H1 (cell line): ENCODE data around the gene MAGEA9. TPM values are rescaled to one million over a fixed set of nuclear protein-coding genes. Genes with fewer than 3 reads are reported as not detected.

Experiments
- CTCF ChIA-PET: fragments of 300-600 bp; sonication (Branson Sonifier 250); formaldehyde crosslinking; loops from one replicate; lab custom pipeline; 2021; ENCODE audit not compliant: partially characterized antibody; lab: Charles Lee
- POLR2A ChIA-PET: fragments of 300-600 bp; sonication (Branson Sonifier 250); formaldehyde crosslinking; loops from one replicate; lab custom pipeline; 2021; ENCODE audit warnings: inconsistent platforms; ENCODE audit not compliant: partially characterized antibody; lab: Charles Lee
- DNase-seq, 2 experiments: peaks; one replicate each; pipeline versions ENCODE4 v3.0.0 to v3.0.0-alpha.2; 2010 to 2022; ENCODE audit warnings: low spot score in 2 of 2, low read depth in 1 of 2, mixed read lengths in 1 of 2
- FAIRE-seq: peaks from 2 replicates; lab custom pipeline; 2011; peaks lifted over from hg19 to GRCh38; lab: Jason Lieb, UNC
- H2AFZ ChIP-seq: 2 replicates; pipeline ENCODE4 v1.8.1; 2012; ENCODE audit warnings: low read length, inconsistent platforms
- H2AK5ac ChIP-seq: 2 replicates; pipeline ENCODE4 v1.6.1; 2013; ENCODE audit warnings: low read depth, low read length
- H2BK120ac ChIP-seq: replicated peaks from 2 replicates; pipeline ENCODE3; 2013; ENCODE audit warnings: low read depth, low read length, inconsistent platforms
- H2BK12ac ChIP-seq: 2 replicates; pipeline ENCODE4 v1.6.1; 2013; ENCODE audit warnings: low read depth, low read length
- H2BK15ac ChIP-seq: 2 replicates; pipeline ENCODE4 v1.6.1; 2013; ENCODE audit warnings: low read length
- H2BK20ac ChIP-seq: 2 replicates; pipeline ENCODE4 v1.6.1; 2013; ENCODE audit warnings: low read length
- H2BK5ac ChIP-seq: 2 replicates; pipeline ENCODE4 v1.6.1; 2013; ENCODE audit warnings: low read depth, low read length
- H3K14ac ChIP-seq: 2 replicates; pipeline ENCODE4 v1.6.1; 2013; ENCODE audit warnings: inconsistent platforms; ENCODE audit not compliant: insufficient read length
- H3K18ac ChIP-seq: 2 replicates; pipeline ENCODE4 v1.6.1; 2013; ENCODE audit warnings: low read length; ENCODE audit errors: extremely low read depth
- H3K23ac ChIP-seq: 2 replicates; pipeline ENCODE4 v1.6.1; 2013; ENCODE audit warnings: inconsistent platforms; ENCODE audit not compliant: insufficient read length
- H3K23me2 ChIP-seq: 2 replicates; pipeline ENCODE4 v1.6.1; 2013; ENCODE audit warnings: low read depth, low read length
- H3K27ac ChIP-seq: 2 replicates; pipeline ENCODE4 v1.6.1; 2011; ENCODE audit warnings: low read depth, low read length, inconsistent platforms
- H3K27me3 ChIP-seq, 4 experiments: replicated peaks in 1 of 4; 1 replicate in 1 of 4; 2 replicates in 3 of 4; pipeline versions ENCODE4 v1.6.1 to v1.8.1; 2011 to 2013; ENCODE audit warnings: low read length in 3 of 4, mild to moderate bottlenecking in 3 of 4, inconsistent platforms in 2 of 4, mixed read lengths in 2 of 4, moderate library complexity in 1 of 4; ENCODE audit not compliant: control insufficient read depth in 3 of 4, insufficient read depth in 3 of 4; ENCODE audit errors: extremely low read depth in 1 of 4
- H3K36me3 ChIP-seq, 4 experiments: 2 replicates each; pipeline versions ENCODE4 v1.6.1 to v1.8.1; 2011 to 2013; ENCODE audit warnings: mild to moderate bottlenecking in 4 of 4, low read length in 3 of 4, moderate library complexity in 2 of 4, control low read depth in 1 of 4, inconsistent platforms in 1 of 4; ENCODE audit not compliant: insufficient read depth in 4 of 4, control insufficient read depth in 2 of 4
- H3K4ac ChIP-seq: replicated peaks from 2 replicates; pipeline ENCODE3; 2013; ENCODE audit warnings: low read length, low read depth, mixed read lengths, inconsistent platforms; ENCODE audit not compliant: insufficient read length
- H3K4me1 ChIP-seq, 4 experiments: replicated peaks in 1 of 4; 1 replicate in 1 of 4; 2 replicates in 3 of 4; pipeline versions ENCODE4 v1.6.1 to v1.8.1; 2011 to 2013; ENCODE audit warnings: low read length in 3 of 4, inconsistent platforms in 2 of 4, mixed read lengths in 1 of 4; ENCODE audit not compliant: insufficient read depth in 4 of 4, control insufficient read depth in 3 of 4
- H3K4me2 ChIP-seq, 2 experiments: 2 replicates each; pipeline versions ENCODE4 v1.6.1 to v1.8.1; 2011 to 2013; ENCODE audit warnings: low read depth in 2 of 2, low read length in 2 of 2, control low read depth in 1 of 2, inconsistent platforms in 1 of 2, mild to moderate bottlenecking in 1 of 2; ENCODE audit not compliant: insufficient read depth in 1 of 2
- H3K4me3 ChIP-seq, 4 experiments: fragments of 200-600, 300-600 bp in 1 of 4; sonication (generic), shearing (Covaris generic), sonication (Bioruptor Twin) in 1 of 4; 2 replicates each; pipeline versions ENCODE4 v1.5.1 to v1.8.1; 2011 to 2016; ENCODE audit warnings: low read length in 4 of 4, low read depth in 3 of 4, control low read depth in 2 of 4, inconsistent platforms in 2 of 4, mild to moderate bottlenecking in 2 of 4, mixed read lengths in 1 of 4, moderate library complexity in 1 of 4; ENCODE audit not compliant: insufficient read depth in 2 of 4; ENCODE audit errors: extremely low read depth in 1 of 4
- H3K56ac ChIP-seq: replicated peaks from 2 replicates; pipeline ENCODE3; 2013; ENCODE audit warnings: low read depth, mild to moderate bottlenecking, mixed read lengths, low read length, inconsistent platforms; ENCODE audit not compliant: insufficient read length
- H3K79me1 ChIP-seq: 2 replicates; pipeline ENCODE4 v1.6.1; 2013; ENCODE audit warnings: low read depth, low read length, control low read depth
- H3K79me2 ChIP-seq, 2 experiments: 2 replicates each; pipeline versions ENCODE4 v1.6.1 to v1.8.1; 2012 to 2013; ENCODE audit warnings: low read length in 2 of 2, mild to moderate bottlenecking in 2 of 2, inconsistent platforms in 1 of 2; ENCODE audit not compliant: insufficient read depth in 2 of 2, control insufficient read depth in 1 of 2
- H3K9ac ChIP-seq, 4 experiments: replicated peaks in 1 of 4; 1 replicate in 1 of 4; 2 replicates in 3 of 4; pipeline versions ENCODE4 v1.6.1 to v1.8.1; 2011 to 2013; ENCODE audit warnings: low read depth in 3 of 4, low read length in 3 of 4, control low read depth in 2 of 4, mild to moderate bottlenecking in 2 of 4, moderate library complexity in 2 of 4, inconsistent platforms in 1 of 4; ENCODE audit errors: extremely low read depth in 1 of 4
- H3K9me3 ChIP-seq, 2 experiments: 2 replicates each; pipeline versions ENCODE4 v1.6.1 to v1.8.1; 2012 to 2013; ENCODE audit warnings: mild to moderate bottlenecking in 2 of 2, moderate library complexity in 2 of 2, control low read depth in 1 of 2, inconsistent platforms in 1 of 2, low read depth in 1 of 2, low read length in 1 of 2, mixed read lengths in 1 of 2; ENCODE audit not compliant: insufficient read depth in 2 of 2
- H4K20me1 ChIP-seq, 2 experiments: replicated peaks in 1 of 2; 2 replicates each; pipeline versions ENCODE3 to v1.8.1; 2011 to 2013; ENCODE audit warnings: inconsistent platforms in 2 of 2, low read length in 2 of 2, mild to moderate bottlenecking in 1 of 2; ENCODE audit not compliant: insufficient read depth in 2 of 2, control insufficient read depth in 1 of 2
- H4K5ac ChIP-seq: 2 replicates; pipeline ENCODE4 v1.6.1; 2013; ENCODE audit warnings: low read length, low read depth, mixed read lengths, inconsistent platforms; ENCODE audit not compliant: insufficient read length
- H4K8ac ChIP-seq: 2 replicates; pipeline ENCODE4 v1.8.0; 2013; ENCODE audit warnings: mild to moderate bottlenecking, moderate library complexity, low read length, inconsistent platforms; ENCODE audit not compliant: insufficient read depth; ENCODE audit errors: extremely low read depth
- H4K91ac ChIP-seq: replicated peaks from 2 replicates; pipeline ENCODE3; 2013; ENCODE audit warnings: low read length, mixed read lengths, inconsistent platforms; ENCODE audit not compliant: insufficient read length
- BACH1 ChIP-seq: IDR thresholded peaks from 2 replicates; pipeline ENCODE4 v1.6.1; 2012; ENCODE audit warnings: low read length, improper control_type of control experiment
- BRCA1 ChIP-seq: IDR thresholded peaks from 2 replicates; pipeline ENCODE4 v1.6.1; 2012; ENCODE audit warnings: low read depth, low read length, improper control_type of control experiment
- EZH2 ChIP-seq: fragments of 200-600 bp; sonication (generic); IDR thresholded peaks from 2 replicates; pipeline ENCODE4 v1.7.1; 2012; ENCODE audit warnings: low read depth, mild to moderate bottlenecking, moderate library complexity, low read length, inconsistent platforms; ENCODE audit not compliant: severe bottlenecking
- SIN3A ChIP-seq, 2 experiments: IDR thresholded peaks in 1 of 2; conservative IDR thresholded peaks in 1 of 2; 2 replicates each; pipeline ENCODE4 v1.6.1; 2011 to 2012; ENCODE audit warnings: low read length in 2 of 2, improper control_type of control experiment in 1 of 2, low read depth in 1 of 2, mild to moderate bottlenecking in 1 of 2
- SIRT6 ChIP-seq: IDR thresholded peaks from one replicate; pipeline ENCODE4 v1.7.1; 2012; ENCODE audit warnings: low read length, inconsistent platforms
- SIX5 ChIP-seq: IDR thresholded peaks from 2 replicates; pipeline ENCODE4 v1.6.1; 2011; ENCODE audit warnings: mild to moderate bottlenecking, low read depth, low read length
- SRF ChIP-seq: IDR thresholded peaks from 2 replicates; pipeline ENCODE4 v1.6.1; 2011; ENCODE audit warnings: mild to moderate bottlenecking, low read depth, low read length, moderate library complexity
- SUZ12 ChIP-seq: fragments of 200-600 bp; sonication (generic); IDR thresholded peaks from 2 replicates; pipeline ENCODE4 v1.6.1; 2012; ENCODE audit warnings: mild to moderate bottlenecking, inconsistent platforms, low read length, moderate library complexity, mixed read lengths
- TEAD4 ChIP-seq: IDR thresholded peaks from 2 replicates; pipeline ENCODE4 v1.6.1; 2012; ENCODE audit warnings: low read depth, low read length, inconsistent platforms, mixed read lengths
- WGBS, 2 experiments: shearing (Covaris generic) in 1 of 2; methylation state at CpG; one replicate each; pipeline versions ENCODE4 v1.1.6 to v1.1.7; 2013 to 2015; ENCODE audit warnings: low lambda C conversion rate in 2 of 2, mixed read lengths in 2 of 2, inconsistent platforms in 1 of 2, low coverage in 1 of 2, missing lambda C conversion rate in 1 of 2; ENCODE audit not compliant: insufficient replicate concordance in 2 of 2, insufficient coverage in 1 of 2, insufficient read length in 1 of 2; ENCODE audit errors: extremely low coverage in 1 of 2, missing lambda C conversion rate in 1 of 2; 5-methylcytosine and 5-hydroxymethylcytosine counted together
- polyA plus RNA-seq, 7 experiments: library from polyadenylated mRNA; depleted of rRNA in 3 of 7; stranded (reverse) in 5 of 7; unstranded in 2 of 7; fragments of >200 nt in 5 of 7; fragments of 200-250 nt in 2 of 7; gene quantifications; 1 replicate in 5 of 7; 2 replicates in 1 of 7; 4 replicates in 1 of 7; pipeline versions ENCODE4 v1.2.1 to v1.2.3, GENCODE V29; 2011 to 2013; ENCODE audit warnings: missing spikeins in 2 of 7, mixed read lengths in 2 of 7
- total RNA-seq: library from RNA; stranded (reverse); fragmentation: NEBNext Ultra II Directional; extraction: Animal tissue kit (Norgen Biotek cat#: 25700); gene quantifications from 2 replicates; pipeline ENCODE4 v1.2.1, GENCODE V29; 2021
- TF ChIP-seq, protein P1 (sequence below): IDR thresholded peaks from 2 replicates; pipeline ENCODE4 v1.6.1; 2011; ENCODE audit warnings: low read length, improper control_type of control experiment

MAGEA9 gene
- total and polyA plus RNA-seq, 2 of the 8 experiments (the other 6 are each of a cell fraction or from before 2014, with no cell fraction given): not detected

DNA sequence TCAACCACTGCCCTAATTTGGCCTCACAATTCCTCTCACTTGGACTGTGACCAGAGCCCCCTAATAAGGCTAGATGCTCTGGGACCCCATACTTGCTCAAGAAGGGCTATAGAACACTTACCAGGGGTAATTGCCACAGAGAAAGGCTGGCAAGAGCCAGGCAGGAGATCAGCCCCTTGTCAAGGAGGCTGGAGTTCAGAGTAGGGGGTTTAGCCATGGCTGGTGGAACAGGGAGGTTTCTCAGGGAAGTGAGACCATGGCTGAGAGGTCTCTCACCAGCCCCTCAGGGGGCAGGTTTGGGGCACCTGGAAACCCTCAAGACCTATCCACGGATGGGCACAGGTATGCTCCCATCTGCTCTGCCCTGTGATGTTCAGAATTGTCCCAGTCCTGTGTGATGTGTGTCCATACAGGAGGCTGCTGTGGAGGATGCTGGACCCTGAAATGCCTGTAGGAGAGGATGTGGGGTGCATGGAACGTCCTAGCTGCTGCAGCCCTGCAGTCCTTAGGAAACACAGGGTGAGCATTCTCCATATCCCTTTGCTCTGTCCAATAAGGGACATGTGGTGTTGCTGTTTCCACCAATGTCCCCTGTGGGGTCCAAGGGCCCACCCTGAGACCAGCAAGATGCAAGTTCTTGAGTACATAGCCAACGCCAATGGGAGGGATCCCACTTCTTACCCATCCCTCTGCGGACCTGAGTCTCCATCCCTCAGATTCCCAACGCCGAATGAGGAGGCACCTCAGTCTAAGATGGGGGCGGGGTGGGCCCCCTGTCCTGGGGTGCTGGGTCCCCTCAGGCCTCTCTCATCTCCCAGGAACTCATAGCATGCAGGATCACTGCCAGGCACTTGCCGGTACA lies 24.3 kb upstream of the MAGEA9 start:
- Histone ChIP-seq H3K14ac (no peak overlapping the region), H3K27me3 (no peaks in the 10 kb centered on the region), H4K91ac (no peak overlapping the region), H3K23me2 (no peaks in the 10 kb centered on the region), H3K4ac (no peak overlapping the region), H3K79me1 (no peaks in the 10 kb centered on the region), H4K20me1 (no peaks in the 10 kb centered on the region), H3K36me3 (no peaks in the 10 kb centered on the region), H4K5ac (no peak overlapping the region), H2BK5ac (no peak overlapping the region), H2BK20ac (no peak overlapping the region), H3K4me3 (no peak overlapping the region), H2AK5ac (no peak overlapping the region), H3K4me2 (no peak overlapping the region), H3K79me2 (no peaks in the 10 kb centered on the region), H3K23ac (no peak overlapping the region), H2BK15ac (no peak overlapping the region), H3K9me3 (no peaks in the 10 kb centered on the region; a peak in 1 of 4 replicates), H3K4me1 (no peaks in the 10 kb centered on the region), H2BK120ac (no peak overlapping the region), H3K9ac (no peak overlapping the region), H4K8ac (no peak overlapping the region), H3K27ac (no peak overlapping the region), H2BK12ac (no peak overlapping the region), H3K18ac (no peak overlapping the region), H3K56ac (no peak overlapping the region), H2AFZ (no peak overlapping the region)
- FAIRE-seq (no peak), DNase-seq (no peak)
- ChIA-PET CTCF (no interaction called here), POLR2A (no interaction called here)
- WGBS, 2 experiments: 100% methylated on average over 2 of the region's 8 CpGs; no CpG with 5 or more reads in 1 of the 2 experiments
- TF ChIP-seq BRCA1 (no peak), SIRT6 (no peak), SIN3A (conservative IDR thresholded peaks at IDR 0.05 in 1 of 2, IDR thresholded peaks at IDR 0.05 in 1 of 2; ENCODE audit: low read depth in 1 of 2, low read length in 2 of 2) (no peak), SRF (no peak), SUZ12 (no peak), TEAD4 (no peak), SIX5 (no peak), BACH1 (no peak), EZH2 (no peak)
- TF ChIP-seq, protein P1, sequence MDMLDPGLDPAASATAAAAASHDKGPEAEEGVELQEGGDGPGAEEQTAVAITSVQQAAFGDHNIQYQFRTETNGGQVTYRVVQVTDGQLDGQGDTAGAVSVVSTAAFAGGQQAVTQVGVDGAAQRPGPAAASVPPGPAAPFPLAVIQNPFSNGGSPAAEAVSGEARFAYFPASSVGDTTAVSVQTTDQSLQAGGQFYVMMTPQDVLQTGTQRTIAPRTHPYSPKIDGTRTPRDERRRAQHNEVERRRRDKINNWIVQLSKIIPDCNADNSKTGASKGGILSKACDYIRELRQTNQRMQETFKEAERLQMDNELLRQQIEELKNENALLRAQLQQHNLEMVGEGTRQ: no peak
